Lower leg skin (tissue), 4 donors: ENCODE measurements around the gene OR1K1. TPM values are rescaled to one million over a fixed set of nuclear protein-coding genes. Genes with fewer than 3 reads are reported as not detected.

ENCODE experiments used
- DNase-seq, 2 donors: peaks; one replicate each; pipeline ENCODE4 v3.0.0-alpha.2; 2019; ENCODE audit warnings: low spot score in 2 of 2
- H3K4me3 ChIP-seq: fragments of 200-600 bp; sonication (generic); 2 replicates; pipeline ENCODE4 v1.5.1; 2017; ENCODE audit warnings: mild to moderate bottlenecking, low read depth; ENCODE audit not compliant: poor library complexity, severe bottlenecking
- POLR2A ChIP-seq, 2 donors: fragments of 450-650 bp; IDR thresholded peaks; one replicate each; pipeline ENCODE4 v1.6.1; 2016 to 2017; ENCODE audit warnings: antibody characterized with exemption in 2 of 2, mild to moderate bottlenecking in 1 of 2, moderate library complexity in 1 of 2
- WGBS, 2 donors: methylation state at CpG; one replicate each; pipeline ENCODE4 v1.1.5; 2018; 5-methylcytosine and 5-hydroxymethylcytosine counted together
- intact Hi-C: fragments of 100-400 bp; cut with DNase I; formaldehyde crosslinking; loops from one replicate; pipeline ENCODE4 v1.15.0; 2023; ENCODE audit warnings: low total_unique reads
- total RNA-seq, 4 donors: library from RNA; depleted of rRNA; stranded (reverse); fragments of >200 nt; gene quantifications; one replicate each; pipeline ENCODE4 v1.1.0, GENCODE V29; 2016
- TF ChIP-seq, protein P1 (sequence below), 3 donors: fragments of 450-650 bp; IDR thresholded peaks; one replicate each; pipeline ENCODE4 v1.5.1; 2016; ENCODE audit warnings: antibody characterized with exemption in 3 of 3, mild to moderate bottlenecking in 3 of 3, moderate library complexity in 2 of 3

Gene OR1K1
- total RNA-seq, 4 donors from 2014 or later: 0.66 TPM; not detected in 3

DNA sequence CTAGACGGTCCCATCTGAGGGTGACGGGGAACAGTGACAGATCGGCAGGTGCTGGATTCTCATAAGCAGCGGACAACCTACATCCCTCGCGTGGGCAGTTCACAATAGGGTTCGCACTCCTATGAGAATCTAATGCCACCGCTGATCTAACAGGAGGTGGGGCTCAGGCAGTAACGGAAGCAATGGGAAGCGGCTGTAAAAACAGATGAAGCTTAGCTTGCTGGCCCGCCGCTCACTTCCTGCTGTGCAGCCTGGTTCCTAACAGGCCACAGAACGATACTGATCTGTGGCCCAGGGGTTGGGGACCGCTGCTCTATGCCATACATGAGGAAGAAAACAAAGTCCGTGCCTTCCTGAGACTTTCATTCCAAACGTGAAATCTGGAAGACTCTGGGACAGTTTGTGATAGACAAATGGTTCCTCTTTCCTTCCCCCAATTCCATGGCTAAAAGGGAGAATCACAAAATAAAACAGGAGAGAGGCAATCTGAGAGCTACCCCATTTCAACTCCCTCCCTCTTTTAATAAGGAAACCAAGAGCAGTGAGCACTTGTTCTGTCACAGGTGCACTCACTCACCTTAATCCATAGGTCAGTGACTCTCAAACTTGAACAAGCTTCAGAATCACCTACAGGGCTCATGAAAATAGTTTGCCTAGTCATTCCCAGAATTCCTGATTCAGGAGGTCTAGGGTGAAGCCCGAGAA lies 16.4 kb downstream of the OR1K1 start:
- intact Hi-C loops: no loop called here
- 77 to 82% methylated on average over 17 of the region's 17 CpGs for WGBS, 2 donors
- no peak overlapping the region for H3K4me3 ChIP-seq
- DNase-seq: peak; percentile 30 to 86
- TF ChIP-seq, protein P1, sequence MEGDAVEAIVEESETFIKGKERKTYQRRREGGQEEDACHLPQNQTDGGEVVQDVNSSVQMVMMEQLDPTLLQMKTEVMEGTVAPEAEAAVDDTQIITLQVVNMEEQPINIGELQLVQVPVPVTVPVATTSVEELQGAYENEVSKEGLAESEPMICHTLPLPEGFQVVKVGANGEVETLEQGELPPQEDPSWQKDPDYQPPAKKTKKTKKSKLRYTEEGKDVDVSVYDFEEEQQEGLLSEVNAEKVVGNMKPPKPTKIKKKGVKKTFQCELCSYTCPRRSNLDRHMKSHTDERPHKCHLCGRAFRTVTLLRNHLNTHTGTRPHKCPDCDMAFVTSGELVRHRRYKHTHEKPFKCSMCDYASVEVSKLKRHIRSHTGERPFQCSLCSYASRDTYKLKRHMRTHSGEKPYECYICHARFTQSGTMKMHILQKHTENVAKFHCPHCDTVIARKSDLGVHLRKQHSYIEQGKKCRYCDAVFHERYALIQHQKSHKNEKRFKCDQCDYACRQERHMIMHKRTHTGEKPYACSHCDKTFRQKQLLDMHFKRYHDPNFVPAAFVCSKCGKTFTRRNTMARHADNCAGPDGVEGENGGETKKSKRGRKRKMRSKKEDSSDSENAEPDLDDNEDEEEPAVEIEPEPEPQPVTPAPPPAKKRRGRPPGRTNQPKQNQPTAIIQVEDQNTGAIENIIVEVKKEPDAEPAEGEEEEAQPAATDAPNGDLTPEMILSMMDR (IDR thresholded peaks at IDR 0.05): no peak
- no peak for TF ChIP-seq POLR2A (IDR thresholded peaks at IDR 0.05)

DNA sequence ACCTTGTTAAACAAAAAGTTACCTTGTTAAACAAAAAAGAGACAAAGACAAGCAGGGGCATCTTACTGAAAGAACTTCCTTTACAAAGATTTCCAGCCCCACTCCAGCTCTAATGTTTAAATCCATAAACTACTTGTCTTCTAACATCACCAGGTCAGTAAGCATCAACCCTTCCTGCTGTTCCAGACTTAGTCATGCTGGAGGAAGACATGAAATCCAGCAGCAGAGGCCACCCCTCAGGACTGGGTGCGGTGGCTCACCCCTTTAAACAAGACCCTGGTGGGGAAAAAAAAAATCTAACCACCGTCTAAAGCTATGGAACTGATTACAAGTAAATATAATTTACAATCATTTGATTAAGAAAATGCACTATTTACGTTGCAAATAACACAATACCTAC lies 19.4 kb downstream of the OR1K1 start:
- TF ChIP-seq, protein P1 (IDR thresholded peaks at IDR 0.05): no peak
- TF ChIP-seq POLR2A (IDR thresholded peaks at IDR 0.05): no peak
- intact Hi-C loops: no loop called here
- DNase-seq: peak in 1 of 2 donors; percentile 37

DNA sequence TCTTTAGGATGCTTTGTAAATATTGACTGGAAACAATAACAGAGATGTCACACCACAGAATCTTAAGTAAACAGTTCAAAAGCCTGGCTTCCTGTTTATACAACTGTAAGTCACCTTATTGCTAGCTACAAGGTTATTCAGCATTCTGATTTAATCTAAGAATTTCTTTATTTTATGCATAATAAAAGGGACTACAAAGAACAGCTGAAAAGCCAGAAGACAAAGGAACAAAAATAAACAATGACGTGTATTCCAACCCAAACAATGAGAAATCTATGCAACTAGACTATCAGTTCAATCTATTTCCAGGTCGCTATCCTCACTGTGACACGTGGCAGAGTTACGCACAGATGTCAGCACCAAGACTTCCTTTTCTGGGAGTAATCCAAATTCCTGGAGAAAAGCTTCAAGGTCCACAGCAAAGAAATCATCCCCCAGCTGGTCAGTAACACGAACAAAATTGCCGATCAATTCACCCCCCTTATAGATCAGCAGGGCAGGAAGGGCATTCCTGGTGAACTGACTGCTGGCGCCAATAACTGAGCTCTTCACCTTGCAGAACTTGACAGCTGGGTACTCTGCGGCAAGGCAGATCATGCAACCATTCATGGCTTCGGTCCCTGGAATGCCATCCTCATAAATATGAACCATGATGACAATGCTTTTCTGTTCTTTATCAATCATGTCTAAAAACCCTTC lies 20.0 kb downstream of the OR1K1 start:
- 78 to 79% methylated on average over 9 of the region's 9 CpGs for WGBS, 2 donors
- H3K4me3 ChIP-seq: no peak overlapping the region
- intact Hi-C loops: no loop called here
- TF ChIP-seq, protein P1 (IDR thresholded peaks at IDR 0.05): no peak
- no peak for TF ChIP-seq POLR2A (IDR thresholded peaks at IDR 0.05)
- peak in 1 of 2 donors; percentile 56 for DNase-seq

More for the DNA sequence above, 19.4 kb downstream of the OR1K1 start:
- no peak overlapping the region for H3K4me3 ChIP-seq
- 62 to 69% methylated on average over 3 of the region's 3 CpGs for WGBS, 2 donors

DNA sequence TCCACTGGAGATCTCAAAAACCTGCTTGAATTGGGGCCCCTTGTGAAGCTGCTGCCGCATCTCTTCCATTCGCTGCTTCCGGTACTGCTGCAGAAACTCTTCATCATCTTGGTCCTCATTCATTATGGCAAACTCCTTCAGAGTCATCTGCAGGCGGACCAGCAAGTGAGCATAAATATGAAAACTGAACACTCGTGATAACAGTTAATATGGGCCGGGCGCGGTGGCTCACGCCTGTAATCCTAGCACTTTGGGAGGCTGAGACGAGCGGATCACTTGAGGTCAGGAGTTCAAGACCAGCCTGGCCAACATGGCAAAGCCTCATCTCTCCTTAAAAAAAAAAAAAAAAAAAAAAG lies 20.5 kb downstream of the OR1K1 start:
- intact Hi-C loops: no loop called here
- no peak overlapping the region for H3K4me3 ChIP-seq
- peak in 1 of 2 donors; percentile 58 for DNase-seq
- TF ChIP-seq POLR2A (IDR thresholded peaks at IDR 0.05): no peak
- TF ChIP-seq, protein P1 (IDR thresholded peaks at IDR 0.05): no peak
- WGBS, 2 donors: 95 to 97% methylated on average over 11 of the region's 11 CpGs

DNA sequence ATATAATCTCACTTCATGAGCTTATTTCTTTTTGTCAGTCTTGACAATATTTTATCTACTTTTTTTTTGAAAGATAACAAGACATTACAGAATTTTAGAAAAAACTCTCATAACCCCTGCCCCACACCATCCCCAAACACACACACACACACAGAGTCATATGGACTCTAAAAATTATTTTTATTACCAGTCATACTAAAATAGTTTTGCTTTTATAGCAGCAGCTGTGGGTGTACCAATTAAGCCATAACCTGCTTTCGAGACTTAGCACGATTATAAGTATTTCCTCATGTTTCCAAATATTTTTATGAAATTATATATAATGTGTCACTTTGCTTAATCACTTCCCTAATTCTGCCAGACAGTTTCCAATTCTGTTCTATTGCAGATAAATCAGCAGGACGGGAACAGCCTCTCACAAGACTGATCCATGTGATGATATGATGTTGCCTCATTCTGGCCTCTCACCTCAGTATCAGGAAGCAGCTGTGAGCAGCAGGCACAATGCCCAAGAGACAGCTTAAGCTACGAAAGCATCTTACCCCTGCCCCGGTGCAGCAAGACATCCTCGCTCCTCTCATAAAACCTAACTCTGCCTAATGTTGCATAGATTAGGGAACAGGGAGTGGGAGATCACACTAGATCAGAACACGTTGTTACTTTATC lies 21.5 kb downstream of the OR1K1 start:
- intact Hi-C loops: no loop called here
- TF ChIP-seq POLR2A (IDR thresholded peaks at IDR 0.05): no peak
- TF ChIP-seq, protein P1 (IDR thresholded peaks at IDR 0.05): no peak
- peak; percentile 56 to 90 for DNase-seq
- no peak overlapping the region for H3K4me3 ChIP-seq
- WGBS, 2 donors: 37 to 51% methylated on average over 7 of the region's 7 CpGs
